ENCODE results near the gene OPRD1.

OPRD1 gene

GRCh38 chr1:28885472-28885877 lies 73.5 kb downstream of the OPRD1 start:
- DNase-seq (ENCODE audit: low read depth in 2 of 2), result no peak

GRCh38 chr1:28885977-28886730 lies 74.2 kb downstream of the OPRD1 start:
- no peak for DNase-seq (ENCODE audit: low read depth in 2 of 2)

- peak; percentile 80 to 83 for DNase-seq (ENCODE audit: low read depth in 2 of 2)
These were observed 74.9 kb downstream of the OPRD1 start for GRCh38 chr1:28886731-28887418.

- DNase-seq (ENCODE audit: low read depth in 2 of 2), result peak in 1 of 2 donors; percentile 18
These were observed 75.5 kb downstream of the OPRD1 start for GRCh38 chr1:28887419-28887834.

GRCh38 chr1:28887835-28888682 lies 76.1 kb downstream of the OPRD1 start:
- DNase-seq (ENCODE audit: low read depth in 2 of 2), result no peak

- no peak for DNase-seq (ENCODE audit: low read depth in 2 of 2)
These were observed 76.9 kb downstream of the OPRD1 start for GRCh38 chr1:28888915-28889314.

- no peak for DNase-seq (ENCODE audit: low read depth in 2 of 2)
These were observed 77.4 kb downstream of the OPRD1 start for GRCh38 chr1:28889357-28889756.

- no peak for DNase-seq (ENCODE audit: low read depth in 2 of 2)
These were observed 78.5 kb downstream of the OPRD1 start for GRCh38 chr1:28890435-28890834.

GRCh38 chr1:28890836-28891235 lies 78.9 kb downstream of the OPRD1 start:
- DNase-seq (ENCODE audit: low read depth in 2 of 2), result no peak

GRCh38 chr1:28891256-28891655 lies 79.3 kb downstream of the OPRD1 start:
- DNase-seq (ENCODE audit: low read depth in 2 of 2), result no peak

GRCh38 chr1:28893403-28894102 lies 81.6 kb downstream of the OPRD1 start:
- DNase-seq (ENCODE audit: low read depth in 2 of 2), result no peak

GRCh38 chr1:28894785-28895184 lies 82.8 kb downstream of the OPRD1 start:
- DNase-seq (ENCODE audit: low read depth in 2 of 2), result no peak

GRCh38 chr1:28895896-28896608 lies 84.1 kb downstream of the OPRD1 start:
- DNase-seq (ENCODE audit: low read depth in 2 of 2), result no peak

- DNase-seq (ENCODE audit: low read depth in 2 of 2), result no peak
These were observed 84.6 kb downstream of the OPRD1 start for GRCh38 chr1:28896609-28896986.

GRCh38 chr1:28897789-28898188 lies 85.8 kb downstream of the OPRD1 start:
- no peak for DNase-seq (ENCODE audit: low read depth in 2 of 2)

- no peak for DNase-seq (ENCODE audit: low read depth in 2 of 2)
These were observed 86.5 kb downstream of the OPRD1 start for GRCh38 chr1:28898405-28898881.

GRCh38 chr1:28899267-28899666 lies 87.3 kb downstream of the OPRD1 start:
- no peak for DNase-seq (ENCODE audit: low read depth in 2 of 2)

GRCh38 chr1:28900562-28900961 lies 88.6 kb downstream of the OPRD1 start:
- no peak for DNase-seq (ENCODE audit: low read depth in 2 of 2)

- no peak for DNase-seq (ENCODE audit: low read depth in 2 of 2)
These were observed 90.8 kb downstream of the OPRD1 start for GRCh38 chr1:28902738-28903137.

- no peak for DNase-seq (ENCODE audit: low read depth in 2 of 2)
These were observed 94.1 kb downstream of the OPRD1 start for GRCh38 chr1:28905921-28906666.

Data from stimulated activated CD8-positive, alpha-beta memory T cell treated with anti-CD3 and anti-CD28 coated beads, Interleukin-2, amount 100 ng/mL, for 48 hours (primary cell).